ENCODE results near the gene EPHA6. TPM values are rescaled to one million over a fixed set of nuclear protein-coding genes. Genes with fewer than 3 reads are reported as not detected.

EPHA6 gene
- total RNA-seq, 1 donor: not detected

GRCh38 chr3:97686258-97686657, 871.9 kb downstream of the EPHA6 start:
- DNase-seq (ENCODE audit: low read depth): no peak
- H3K4me3 ChIP-seq (ENCODE audit: low read depth, low read length): no peak overlapping the region
- TF ChIP-seq CTCF (IDR thresholded peaks at IDR 0.05; ENCODE audit: insufficient read depth, low read length): no peak

- DNase-seq (ENCODE audit: low read depth): no peak
- H3K4me3 ChIP-seq (ENCODE audit: low read depth, low read length): no peak overlapping the region
- TF ChIP-seq CTCF (IDR thresholded peaks at IDR 0.05; ENCODE audit: insufficient read depth, low read length): no peak
Observed at GRCh38 chr3:97687734-97688133, 873.3 kb downstream of the EPHA6 start.

- no peak for TF ChIP-seq CTCF (IDR thresholded peaks at IDR 0.05; ENCODE audit: insufficient read depth, low read length)
- DNase-seq (ENCODE audit: low read depth): no peak
- no peak overlapping the region for H3K4me3 ChIP-seq (ENCODE audit: low read depth, low read length)
Observed at GRCh38 chr3:97689111-97689510, 874.7 kb downstream of the EPHA6 start.

GRCh38 chr3:97689962-97690361, 875.6 kb downstream of the EPHA6 start:
- H3K4me3 ChIP-seq (ENCODE audit: low read depth, low read length): no peak overlapping the region
- no peak for DNase-seq (ENCODE audit: low read depth)
- no peak for TF ChIP-seq CTCF (IDR thresholded peaks at IDR 0.05; ENCODE audit: insufficient read depth, low read length)

- no peak overlapping the region for H3K4me3 ChIP-seq (ENCODE audit: low read depth, low read length)
- no peak for TF ChIP-seq CTCF (IDR thresholded peaks at IDR 0.05; ENCODE audit: insufficient read depth, low read length)
- no peak for DNase-seq (ENCODE audit: low read depth)
Observed at GRCh38 chr3:97691354-97691753, 877.0 kb downstream of the EPHA6 start.

- no peak for TF ChIP-seq CTCF (IDR thresholded peaks at IDR 0.05; ENCODE audit: insufficient read depth, low read length)
- DNase-seq (ENCODE audit: low read depth): no peak
- H3K4me3 ChIP-seq (ENCODE audit: low read depth, low read length): no peak overlapping the region
Observed at GRCh38 chr3:97692389-97692788, 878.0 kb downstream of the EPHA6 start.

- TF ChIP-seq CTCF (IDR thresholded peaks at IDR 0.05; ENCODE audit: insufficient read depth, low read length): no peak
- H3K4me3 ChIP-seq (ENCODE audit: low read depth, low read length): no peak overlapping the region
- DNase-seq (ENCODE audit: low read depth): no peak
Observed at GRCh38 chr3:97692831-97693230, 878.4 kb downstream of the EPHA6 start.
